ENCODE results near the gene MAEA.

GRCh38 chr4:1285151-1285789, 4.4 kb upstream of the MAEA start:
- TF ChIP-seq EZH2 (IDR thresholded peaks at IDR 0.05) = no peak
- TF ChIP-seq, protein P1, sequence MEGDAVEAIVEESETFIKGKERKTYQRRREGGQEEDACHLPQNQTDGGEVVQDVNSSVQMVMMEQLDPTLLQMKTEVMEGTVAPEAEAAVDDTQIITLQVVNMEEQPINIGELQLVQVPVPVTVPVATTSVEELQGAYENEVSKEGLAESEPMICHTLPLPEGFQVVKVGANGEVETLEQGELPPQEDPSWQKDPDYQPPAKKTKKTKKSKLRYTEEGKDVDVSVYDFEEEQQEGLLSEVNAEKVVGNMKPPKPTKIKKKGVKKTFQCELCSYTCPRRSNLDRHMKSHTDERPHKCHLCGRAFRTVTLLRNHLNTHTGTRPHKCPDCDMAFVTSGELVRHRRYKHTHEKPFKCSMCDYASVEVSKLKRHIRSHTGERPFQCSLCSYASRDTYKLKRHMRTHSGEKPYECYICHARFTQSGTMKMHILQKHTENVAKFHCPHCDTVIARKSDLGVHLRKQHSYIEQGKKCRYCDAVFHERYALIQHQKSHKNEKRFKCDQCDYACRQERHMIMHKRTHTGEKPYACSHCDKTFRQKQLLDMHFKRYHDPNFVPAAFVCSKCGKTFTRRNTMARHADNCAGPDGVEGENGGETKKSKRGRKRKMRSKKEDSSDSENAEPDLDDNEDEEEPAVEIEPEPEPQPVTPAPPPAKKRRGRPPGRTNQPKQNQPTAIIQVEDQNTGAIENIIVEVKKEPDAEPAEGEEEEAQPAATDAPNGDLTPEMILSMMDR (IDR thresholded peaks at IDR 0.05) = no peak
